ENCODE data around the gene SPATA31C2.

DNA sequence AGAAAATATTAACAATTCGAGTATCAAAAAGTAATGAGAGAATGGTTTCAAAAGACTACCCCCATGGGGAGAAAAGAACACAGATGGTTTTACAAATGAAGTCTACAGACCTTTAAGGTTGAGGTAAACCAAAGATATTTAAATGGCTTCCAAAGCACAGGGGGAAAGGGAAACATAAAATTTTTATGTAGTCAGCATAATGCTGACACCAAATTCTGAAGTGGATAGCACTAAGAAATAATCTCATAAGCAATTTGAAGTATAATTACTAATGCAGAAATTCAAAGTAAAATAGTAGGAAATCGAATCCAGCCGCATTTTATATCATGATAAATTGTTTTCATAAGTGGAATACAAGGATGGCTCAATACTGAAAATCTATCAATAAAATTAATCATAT is 30.3 kb upstream of the SPATA31C2 start:
- TF ChIP-seq TAF1 (IDR thresholded peaks at IDR 0.05; ENCODE audit: low read depth, low read length): no peak
- no peak for TF ChIP-seq POLR2A (IDR thresholded peaks at IDR 0.05; ENCODE audit: low read depth, low read length)
- TF ChIP-seq POLR2AphosphoS5 (IDR thresholded peaks at IDR 0.05; ENCODE audit: low read depth, low read length): no peak
- no peak for TF ChIP-seq POU2F2 (IDR thresholded peaks at IDR 0.05; ENCODE audit: low read depth, low read length)
- TF ChIP-seq SPI1 (IDR thresholded peaks at IDR 0.05; ENCODE audit: low read depth, low read length): no peak

Data from GM12891 (cell line).